H9 (cell line): ENCODE measurements around the gene TNXB. TPM values are rescaled to one million over a fixed set of nuclear protein-coding genes. Genes with fewer than 3 reads are reported as not detected.
"Not testable (repeated sequence)": the region's sequence is repeated elsewhere in the genome, so short reads cannot be mapped to it uniquely, and the experiment has no call there.

Experiments used
- DNase-seq: peaks from one replicate; pipeline ENCODE4 v3.0.0-alpha.2; 2017
- H2AFZ ChIP-seq: one replicate; pipeline ENCODE4 v1.6.1; 2013; ENCODE audit warnings: mild to moderate bottlenecking, low read length, control low read depth, moderate library complexity
- H2AK5ac ChIP-seq: 2 replicates; pipeline ENCODE4 v1.6.1; 2013; ENCODE audit warnings: low read length, control low read depth, mixed read lengths; ENCODE audit not compliant: insufficient read length
- H2BK120ac ChIP-seq: one replicate; pipeline ENCODE4 v1.6.1; 2013; ENCODE audit warnings: low read depth, mild to moderate bottlenecking, low read length, control low read depth, inconsistent platforms; ENCODE audit not compliant: poor library complexity, severe bottlenecking
- H2BK12ac ChIP-seq: 2 replicates; pipeline ENCODE4 v1.6.1; 2013; ENCODE audit warnings: low read length, control low read depth, mixed read lengths, low read depth; ENCODE audit not compliant: insufficient read length
- H2BK15ac ChIP-seq: 2 replicates; pipeline ENCODE4 v1.6.1; 2013; ENCODE audit warnings: low read depth, low read length, control low read depth
- H2BK20ac ChIP-seq: one replicate; pipeline ENCODE4 v1.6.1; 2013; ENCODE audit warnings: low read depth, mild to moderate bottlenecking, low read length, control low read depth, inconsistent platforms; ENCODE audit not compliant: poor library complexity, severe bottlenecking
- H2BK5ac ChIP-seq: 2 replicates; pipeline ENCODE4 v1.6.1; 2013; ENCODE audit warnings: low read length, control low read depth, mixed read lengths; ENCODE audit not compliant: insufficient read length
- H3K14ac ChIP-seq: 2 replicates; pipeline ENCODE4 v1.6.1; 2013; ENCODE audit warnings: low read length, control low read depth; ENCODE audit not compliant: insufficient read depth
- H3K18ac ChIP-seq: 2 replicates; pipeline ENCODE4 v1.6.1; 2013; ENCODE audit warnings: low read depth, mild to moderate bottlenecking, mixed read lengths, low read length, control low read depth; ENCODE audit not compliant: insufficient read length
- H3K23ac ChIP-seq: 2 replicates; pipeline ENCODE4 v1.6.1; 2013; ENCODE audit warnings: low read length, control low read depth, mixed read lengths, low read depth; ENCODE audit not compliant: insufficient read length
- H3K23me2 ChIP-seq: 2 replicates; pipeline ENCODE4 v1.6.1; 2013; ENCODE audit warnings: low read depth, mild to moderate bottlenecking, mixed read lengths, low read length, control low read depth; ENCODE audit not compliant: insufficient read length, poor library complexity, severe bottlenecking
- H3K27ac ChIP-seq: 2 replicates; pipeline ENCODE4 v1.5.1; 2013; ENCODE audit warnings: low read length, control low read depth, mixed read lengths, low read depth; ENCODE audit not compliant: insufficient read length
- H3K27me3 ChIP-seq: 2 replicates; pipeline ENCODE4 v1.6.1; 2013; ENCODE audit warnings: low read length, control low read depth, inconsistent platforms; ENCODE audit not compliant: insufficient read depth
- H3K4ac ChIP-seq: 2 replicates; pipeline ENCODE4 v1.6.1; 2013; ENCODE audit warnings: low read depth, mild to moderate bottlenecking, control low read depth, inconsistent platforms, low read length, moderate library complexity
- H3K4me1 ChIP-seq: 2 replicates; pipeline ENCODE4 v1.6.1; 2013; ENCODE audit warnings: low read length, control low read depth, inconsistent platforms; ENCODE audit not compliant: insufficient read depth
- H3K4me2 ChIP-seq: 2 replicates; pipeline ENCODE4 v1.6.1; 2013; ENCODE audit warnings: low read length, control low read depth, mixed read lengths; ENCODE audit not compliant: insufficient read length, insufficient read depth
- H3K56ac ChIP-seq: 2 replicates; pipeline ENCODE4 v1.6.1; 2013; ENCODE audit warnings: low read depth, mild to moderate bottlenecking, mixed read lengths, low read length, control low read depth; ENCODE audit not compliant: insufficient read length
- H3K79me1 ChIP-seq: 2 replicates; pipeline ENCODE4 v1.6.1; 2013; ENCODE audit warnings: low read depth, mild to moderate bottlenecking, moderate library complexity, low read length, control low read depth, inconsistent platforms; ENCODE audit not compliant: insufficient read depth, poor library complexity, severe bottlenecking
- H3K79me2 ChIP-seq: 2 replicates; pipeline ENCODE4 v1.6.1; 2013; ENCODE audit warnings: low read length, control low read depth, inconsistent platforms; ENCODE audit not compliant: insufficient read depth
- H3K9ac ChIP-seq: 2 replicates; pipeline ENCODE4 v1.6.1; 2013; ENCODE audit warnings: low read length, control low read depth, mixed read lengths; ENCODE audit not compliant: insufficient read length; ENCODE audit errors: extremely low read depth
- H3K9me3 ChIP-seq: one replicate; pipeline ENCODE4 v1.6.1; 2013; ENCODE audit warnings: low read depth, low read length, inconsistent platforms; ENCODE audit not compliant: control insufficient read depth
- H3T11ph ChIP-seq: one replicate; pipeline ENCODE4 v1.6.1; 2013; ENCODE audit warnings: mild to moderate bottlenecking, low read length, control low read depth, inconsistent platforms
- H4K20me1 ChIP-seq: one replicate; pipeline ENCODE4 v1.6.1; 2013; ENCODE audit not compliant: control insufficient read depth, insufficient read length, insufficient read depth
- H4K5ac ChIP-seq: 2 replicates; pipeline ENCODE4 v1.6.1; 2013; ENCODE audit warnings: low read depth, mild to moderate bottlenecking, mixed read lengths, low read length, control low read depth; ENCODE audit not compliant: insufficient read length
- H4K8ac ChIP-seq: replicated peaks from 2 replicates; pipeline ENCODE4 v1.6.1; 2013; ENCODE audit warnings: low read length, control low read depth, mixed read lengths, low read depth; ENCODE audit not compliant: insufficient read length
- H4K91ac ChIP-seq: 2 replicates; pipeline ENCODE4 v1.6.1; 2013; ENCODE audit warnings: low read depth, mild to moderate bottlenecking, moderate library complexity, mixed read lengths, low read length, control low read depth; ENCODE audit not compliant: insufficient read length
- H3K27ac Mint-ChIP-seq, 3 experiments: 2 replicates in 2 of 3; 3 replicates in 1 of 3; pipeline ENCODE4 v1.8.0; 2020 to 2021; ENCODE audit warnings: mixed read lengths in 3 of 3, mild to moderate bottlenecking in 1 of 3, moderate library complexity in 1 of 3
- H3K27me3 Mint-ChIP-seq: 2 replicates; pipeline ENCODE4 v1.8.0; 2021; ENCODE audit warnings: low read depth, mild to moderate bottlenecking, moderate library complexity, mixed read lengths
- H3K36me3 Mint-ChIP-seq, 3 experiments: 2 replicates in 2 of 3; 3 replicates in 1 of 3; pipeline ENCODE4 v1.8.0; 2020 to 2021; ENCODE audit warnings: low read depth in 3 of 3, mixed read lengths in 3 of 3; ENCODE audit not compliant: insufficient read depth in 1 of 3
- H3K4me1 Mint-ChIP-seq, 2 experiments: 2 replicates each; pipeline ENCODE4 v1.8.0; 2020; ENCODE audit warnings: mixed read lengths in 2 of 2
- H3K4me3 Mint-ChIP-seq, 2 experiments: 2 replicates in 1 of 2; 3 replicates in 1 of 2; pipeline ENCODE4 v1.8.0; 2020 to 2021; ENCODE audit warnings: mild to moderate bottlenecking in 2 of 2, mixed read lengths in 2 of 2, moderate library complexity in 1 of 2
- H3K9me3 Mint-ChIP-seq, 2 experiments: 2 replicates in 1 of 2; 3 replicates in 1 of 2; pipeline ENCODE4 v1.8.0; 2020; ENCODE audit warnings: mild to moderate bottlenecking in 2 of 2, mixed read lengths in 2 of 2, moderate library complexity in 1 of 2
- WGBS: extraction: QIAGEN DNeasy Blood & Tissue Kit; methylation state at CpG from one replicate; pipeline ENCODE4 v1.1.7; 2013; ENCODE audit warnings: missing lambda C conversion rate, low lambda C conversion rate, mixed read lengths; ENCODE audit not compliant: insufficient read length; ENCODE audit errors: extremely low coverage; 5-methylcytosine and 5-hydroxymethylcytosine counted together
- total RNA-seq: library from RNA; stranded (reverse); gene quantifications from 2 replicates; pipeline ENCODE4 v1.2.1, GENCODE V29; 2021

The TNXB gene
- total RNA-seq, 1 experiment from 2014 or later = 5.0 TPM

- not testable (repeated sequence) for DNase-seq, H3K79me2 ChIP-seq, H4K5ac ChIP-seq, H3K27me3 Mint-ChIP-seq, H3K27ac Mint-ChIP-seq, H3K56ac ChIP-seq, H2AFZ ChIP-seq, H3K9me3 Mint-ChIP-seq, H3K18ac ChIP-seq, H3K9ac ChIP-seq, H3K9me3 ChIP-seq, H3K23me2 ChIP-seq, H3K36me3 Mint-ChIP-seq, H3K4me2 ChIP-seq, H4K91ac ChIP-seq, H3K27me3 ChIP-seq, H2BK15ac ChIP-seq, H2BK120ac ChIP-seq, H3K4me1 Mint-ChIP-seq, H4K8ac ChIP-seq, H4K20me1 ChIP-seq, H3K23ac ChIP-seq, H3K4ac ChIP-seq, H3K79me1 ChIP-seq, H2BK20ac ChIP-seq, H3K4me3 Mint-ChIP-seq, H2AK5ac ChIP-seq, H3T11ph ChIP-seq, H3K4me1 ChIP-seq, H2BK5ac ChIP-seq, H2BK12ac ChIP-seq, H3K14ac ChIP-seq, H3K27ac ChIP-seq
- no CpG with 5 or more reads among the region's 12 CpGs for WGBS
Measured at GRCh38 chr6:32007086-32007485, 102.1 kb downstream of the TNXB start.

- H3K27ac Mint-ChIP-seq, H4K20me1 ChIP-seq, H2AK5ac ChIP-seq, H3K18ac ChIP-seq, H2BK120ac ChIP-seq, H3K79me1 ChIP-seq, H4K8ac ChIP-seq, H3K27me3 Mint-ChIP-seq, H3K4me1 ChIP-seq, H4K91ac ChIP-seq, DNase-seq, H3K23ac ChIP-seq, H2AFZ ChIP-seq, H3K14ac ChIP-seq, H2BK15ac ChIP-seq, H3K27ac ChIP-seq, H3K79me2 ChIP-seq, H3K9me3 Mint-ChIP-seq, H2BK5ac ChIP-seq, H3K9me3 ChIP-seq, H3K36me3 Mint-ChIP-seq, H3K56ac ChIP-seq, H3T11ph ChIP-seq, H3K4me3 Mint-ChIP-seq, H2BK20ac ChIP-seq, H3K9ac ChIP-seq, H4K5ac ChIP-seq, H3K4me1 Mint-ChIP-seq, H3K4ac ChIP-seq, H3K27me3 ChIP-seq, H2BK12ac ChIP-seq, H3K4me2 ChIP-seq, H3K23me2 ChIP-seq: not testable (repeated sequence)
- no CpG with 5 or more reads among the region's 8 CpGs for WGBS
Measured at GRCh38 chr6:32005991-32006529, 103.1 kb downstream of the TNXB start.
